HG02759 (cell line): ENCODE data around the gene PARP9.

Experiments used
- ATAC-seq: cut with Tn5 transposase; IDR thresholded peaks from one replicate; pipeline ENCODE4 v1.9.1; 2021; ENCODE audit warnings: mild to moderate bottlenecking, moderate library complexity; ENCODE audit not compliant: unreplicated experiment

Gene PARP9

DNA sequence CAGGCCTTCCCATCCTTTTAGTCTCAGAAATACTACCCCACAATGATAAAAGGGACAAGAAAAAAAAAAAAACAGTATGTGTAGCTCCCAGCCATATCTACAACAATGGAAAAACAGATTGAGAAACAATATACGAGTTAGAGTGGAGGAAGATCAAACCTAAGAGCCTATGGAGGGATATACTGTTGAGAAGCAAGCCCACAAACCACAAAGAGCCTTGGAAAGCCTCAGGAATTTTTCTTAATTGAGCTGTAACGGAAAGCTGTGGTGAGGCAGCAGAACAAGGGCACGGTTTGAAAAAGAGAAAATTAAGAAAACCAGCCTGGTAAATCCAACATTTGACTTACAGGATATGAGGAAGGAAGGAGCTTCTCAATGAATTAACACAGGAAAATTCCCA is 70.8 kb downstream of the PARP9 start:
- ATAC-seq: no peak

DNA sequence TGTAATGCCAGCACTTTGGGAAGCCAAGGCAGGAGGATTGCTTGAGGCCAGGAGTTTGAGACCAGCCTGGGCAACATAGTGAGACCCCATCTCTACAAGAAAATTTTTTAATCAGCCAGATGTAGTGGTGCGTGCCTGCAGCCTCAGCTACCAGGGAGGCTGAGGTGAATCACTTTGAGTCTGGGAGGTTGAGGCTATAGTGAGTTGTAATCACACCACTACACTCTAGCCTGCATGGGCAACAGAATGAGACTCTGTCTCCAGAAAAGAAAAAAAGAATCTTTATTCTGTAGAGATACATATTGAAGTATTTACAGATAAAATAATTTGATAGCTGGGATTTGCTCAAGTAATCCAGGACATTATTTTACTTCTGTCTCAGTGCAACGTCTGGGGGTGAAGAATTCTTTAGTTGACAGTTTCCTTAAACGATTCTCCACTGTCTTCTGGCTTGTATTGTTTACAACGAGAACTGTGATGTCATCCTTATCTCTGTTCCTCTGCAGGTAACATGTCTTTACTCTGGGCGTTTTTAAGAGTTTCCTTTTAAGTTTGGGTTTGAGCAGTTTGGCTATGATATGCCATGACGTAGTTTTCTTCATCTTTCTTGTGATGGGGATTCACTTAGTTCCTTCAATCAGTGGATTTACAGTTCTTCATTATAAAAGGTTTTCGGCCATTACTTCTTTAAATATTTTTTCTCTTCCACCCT is 75.7 kb downstream of the PARP9 start:
- ATAC-seq: no peak

DNA sequence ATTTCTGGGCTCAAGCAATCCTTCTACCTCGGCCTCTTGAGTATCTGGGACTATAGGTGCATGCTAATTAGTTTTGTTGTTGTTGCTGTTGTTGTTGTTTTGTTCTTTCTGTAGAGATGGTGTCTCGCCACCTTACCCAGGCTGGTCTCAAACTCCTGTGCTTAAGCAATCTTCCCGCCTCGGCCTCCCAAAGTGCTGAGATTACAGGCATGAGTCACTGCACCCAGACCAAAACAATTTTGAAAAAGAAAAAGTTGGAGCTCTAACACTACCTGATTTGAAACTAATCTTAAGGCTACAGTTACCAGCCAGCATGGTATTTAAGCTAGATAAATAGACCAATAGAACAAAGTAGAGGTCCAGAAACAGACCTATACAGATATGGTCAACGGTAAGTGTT is 79.1 kb downstream of the PARP9 start:
- no peak for ATAC-seq

DNA sequence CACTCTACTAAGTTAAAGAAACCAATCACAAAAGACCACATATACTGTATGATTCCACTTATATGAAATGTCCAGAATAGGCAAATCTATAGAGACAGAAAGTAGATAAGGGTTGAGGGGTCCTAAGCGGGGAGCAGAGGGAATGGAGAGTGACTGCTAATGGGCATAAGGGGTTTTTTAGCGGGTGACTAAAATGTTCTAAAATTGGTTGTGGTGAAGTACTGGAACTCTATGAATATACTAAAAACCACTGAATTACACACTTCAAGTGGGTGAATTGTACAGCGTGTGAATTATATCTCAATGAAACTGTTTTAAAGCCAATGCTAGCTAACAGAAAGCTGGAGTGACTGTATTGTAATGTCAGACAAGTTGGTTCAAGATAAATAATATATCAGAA is 82.7 kb downstream of the PARP9 start:
- ATAC-seq: no peak
